Mucosa of gallbladder (tissue), 1 donor: ENCODE measurements around the gene CDK12. TPM values are rescaled to one million over a fixed set of nuclear protein-coding genes. Genes with fewer than 3 reads are reported as not detected.
A peak's percentile ranks its signal among the peaks of the same experiment; 100 is the strongest.
"Not testable (repeated sequence)": the region's sequence is repeated elsewhere in the genome, so short reads cannot be mapped to it uniquely, and the experiment has no call there.

Experiments
- DNase-seq: peaks from one replicate; pipeline ENCODE4 v3.0.0-alpha.2; 2020; ENCODE audit warnings: low spot score
- total RNA-seq: library from RNA; stranded (reverse); gene quantifications from one replicate; pipeline ENCODE4 v1.2.1, GENCODE V29; 2021
- donor health status: DM: no; HTN: no; CAD: no.

Gene CDK12
- total RNA-seq: 56.9 TPM

DNA sequence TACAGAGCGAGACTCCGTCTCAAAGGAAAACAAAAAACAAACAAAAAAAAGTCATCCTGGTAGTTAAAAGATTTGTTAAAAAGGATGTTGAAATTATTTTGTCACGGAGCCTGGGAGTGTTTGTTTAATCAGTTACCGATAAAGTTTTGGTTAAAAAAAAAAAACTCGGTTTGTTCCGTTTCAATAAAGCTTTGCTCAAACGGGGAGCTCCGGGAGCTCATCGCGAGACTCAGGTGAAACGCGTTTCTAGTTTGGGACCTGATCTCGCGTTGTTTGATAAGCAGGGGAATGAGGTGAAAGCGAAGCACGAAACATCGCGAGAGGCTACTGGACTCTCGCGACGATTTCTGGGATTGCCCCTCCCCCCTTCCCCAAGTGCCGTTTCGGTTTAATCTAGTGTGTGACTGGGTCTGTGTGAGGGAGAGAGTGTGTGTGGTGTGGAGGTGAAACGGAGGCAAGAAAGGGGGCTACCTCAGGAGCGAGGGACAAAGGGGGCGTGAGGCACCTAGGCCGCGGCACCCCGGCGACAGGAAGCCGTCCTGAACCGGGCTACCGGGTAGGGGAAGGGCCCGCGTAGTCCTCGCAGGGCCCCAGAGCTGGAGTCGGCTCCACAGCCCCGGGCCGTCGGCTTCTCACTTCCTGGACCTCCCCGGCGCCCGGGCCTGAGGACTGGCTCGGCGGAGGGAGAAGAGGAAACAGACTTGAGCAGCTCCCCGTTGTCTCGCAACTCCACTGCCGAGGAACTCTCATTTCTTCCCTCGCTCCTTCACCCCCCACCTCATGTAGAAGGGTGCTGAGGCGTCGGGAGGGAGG lies at the start of gene CDK12:
Gene CDK12, plus strand, starts transcription at position 374 of the 813 bp plus-strand sequence. CDS start 586 bp downstream, outside the sequence.
- peak; percentile 99 for DNase-seq

DNA sequence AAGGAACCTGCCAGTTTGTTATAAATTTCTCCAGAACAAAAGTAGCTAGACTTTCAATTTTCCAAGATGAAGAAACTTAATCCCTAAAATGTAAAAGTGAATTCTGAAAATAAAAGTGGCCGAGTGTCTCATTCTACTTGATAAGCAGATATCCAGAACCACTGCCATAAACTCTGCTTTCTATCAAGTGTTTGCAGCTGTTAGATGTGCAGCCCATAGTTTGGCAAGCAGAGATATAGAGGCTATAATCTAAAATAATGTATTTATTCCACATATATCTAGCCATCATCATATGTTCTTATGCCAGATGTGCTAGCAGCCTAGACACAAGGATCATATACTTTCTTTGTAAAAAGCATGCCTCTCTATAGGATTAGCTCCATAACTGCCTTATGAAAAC lies 45.1 kb upstream of the CDK12 start:
- DNase-seq: no peak

DNA sequence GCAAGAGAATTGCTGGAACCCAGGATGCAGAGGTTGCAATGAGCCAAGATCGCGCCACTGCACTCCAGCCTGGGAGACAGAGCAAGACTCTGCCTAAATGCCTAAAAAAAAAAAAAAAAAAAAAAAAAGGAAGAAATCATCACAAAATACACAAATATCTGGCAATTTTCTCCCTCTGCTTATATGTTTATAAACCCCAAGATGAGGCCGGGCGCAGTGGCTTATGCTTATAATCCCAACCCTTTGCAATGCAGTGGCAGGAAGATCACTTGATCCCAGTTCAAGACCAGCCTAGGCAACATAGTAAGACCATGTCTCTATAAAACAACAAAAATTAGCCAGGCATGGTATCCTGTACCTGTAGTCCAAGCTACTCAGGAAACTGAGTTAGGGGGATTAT lies 31.7 kb upstream of the CDK12 start:
- DNase-seq: no peak

DNA sequence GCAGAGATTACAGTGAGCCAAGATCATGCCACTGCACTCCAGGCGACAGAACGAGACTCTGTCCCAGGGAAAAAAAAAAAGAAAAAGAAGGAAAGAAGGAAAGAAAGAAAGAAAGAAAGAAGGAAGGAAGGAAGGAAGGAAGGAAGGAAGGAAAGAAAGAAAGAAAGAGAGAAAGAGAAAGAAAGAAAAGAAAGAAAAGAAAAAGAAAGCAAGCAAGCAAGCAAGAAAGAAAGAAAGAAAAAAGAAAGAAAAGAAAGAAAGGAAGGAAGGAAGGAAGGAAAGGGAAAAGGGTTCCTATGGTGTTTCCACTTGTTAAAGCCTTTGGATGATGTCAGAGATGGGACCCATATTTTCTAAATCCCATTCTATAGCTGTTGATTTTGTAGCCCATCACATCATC lies 21.4 kb upstream of the CDK12 start:
- not testable (repeated sequence) for DNase-seq

DNA sequence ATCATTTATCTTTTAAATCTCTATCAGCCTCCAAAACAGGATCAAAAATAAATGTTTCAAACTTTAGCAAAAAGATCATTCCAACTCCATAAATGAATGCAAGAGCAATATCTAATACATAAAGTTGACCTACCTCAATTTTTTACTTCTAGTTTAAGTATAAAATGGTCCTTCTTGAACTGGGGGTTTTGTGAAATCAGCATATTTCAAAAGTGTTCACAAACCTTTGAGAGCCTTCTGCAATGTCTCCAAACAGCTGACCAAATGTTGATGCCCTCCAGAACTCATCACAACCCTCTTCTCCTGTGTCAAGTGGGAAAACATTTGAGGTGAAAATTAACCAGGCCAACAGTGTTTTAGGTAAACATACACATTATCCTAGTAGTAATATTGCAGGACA lies 18.0 kb upstream of the CDK12 start:
- DNase-seq: no peak

DNA sequence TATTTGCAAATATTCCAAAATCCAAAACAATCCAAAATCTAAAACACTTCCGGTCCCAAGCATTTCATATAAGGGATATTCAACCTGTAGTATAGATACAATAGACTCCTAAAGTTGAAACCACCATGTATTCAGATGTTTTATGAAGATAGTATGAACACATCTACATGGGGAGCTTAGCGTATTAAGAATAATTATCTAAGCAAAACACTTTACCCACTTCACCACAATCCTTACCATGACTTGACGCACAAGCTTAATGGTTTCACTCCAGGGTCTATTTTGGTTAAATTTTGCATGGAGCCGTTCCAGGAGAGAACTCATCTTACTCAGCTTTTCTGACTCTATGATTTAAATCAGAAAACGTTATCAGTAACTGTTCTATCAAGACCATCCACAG lies 13.7 kb upstream of the CDK12 start:
- no peak for DNase-seq

DNA sequence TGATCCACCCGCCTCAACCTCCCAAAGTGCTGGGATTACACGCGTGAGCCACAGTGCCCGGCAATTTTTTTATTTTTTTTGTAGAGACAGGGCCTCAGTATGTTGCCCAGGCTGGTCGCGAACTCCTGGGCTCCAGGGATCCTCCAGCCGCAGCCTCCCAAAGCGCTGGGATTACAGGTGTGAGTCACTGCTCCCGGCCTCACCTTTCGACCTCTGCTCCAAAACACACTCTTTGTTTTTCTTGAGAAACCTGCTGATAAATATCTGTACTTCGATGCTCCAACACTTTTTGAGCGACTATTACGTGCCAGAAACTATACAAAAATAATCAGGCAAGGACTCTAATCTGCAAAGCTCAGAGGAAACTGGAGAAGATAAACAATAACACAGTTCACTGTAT lies 11.2 kb upstream of the CDK12 start:
- DNase-seq: no peak

DNA sequence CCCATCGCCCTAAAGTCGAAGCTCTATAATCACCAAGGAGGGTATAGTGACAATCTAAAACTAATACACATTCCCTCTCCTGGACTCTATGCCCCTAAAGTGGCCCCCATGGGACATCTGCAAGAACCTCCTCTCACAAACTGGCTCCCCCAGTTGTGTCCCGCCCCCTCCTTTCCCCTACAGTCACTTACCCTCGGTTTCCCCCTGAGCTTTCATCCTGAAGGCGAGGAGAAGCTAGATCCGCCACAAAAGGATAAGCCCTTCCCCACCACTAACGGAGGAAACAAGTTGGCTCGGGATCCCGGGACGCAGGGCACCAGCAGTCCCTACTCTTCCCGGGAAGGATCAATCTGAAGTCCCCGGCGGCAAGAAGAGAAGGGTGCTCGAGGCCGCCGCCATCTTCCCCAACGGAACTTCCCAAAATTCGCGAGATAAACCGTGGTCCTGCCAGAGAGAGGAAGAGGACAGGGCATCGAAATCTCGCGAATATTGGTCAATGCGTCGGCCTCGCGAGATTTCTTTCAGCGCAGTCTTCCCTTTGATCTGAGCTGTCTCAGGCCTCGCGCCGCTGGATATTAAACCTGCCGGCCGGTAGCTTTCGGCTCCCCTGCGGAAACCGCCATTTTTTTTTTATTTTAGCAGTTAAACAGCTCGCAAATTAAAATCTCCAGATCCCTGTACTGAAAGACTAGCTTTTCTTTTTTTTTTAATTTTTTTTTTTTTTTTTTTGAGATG lies 10.3 kb upstream of the CDK12 start, which contains the start of gene MED1:
Gene MED1, minus strand, starts transcription at position 417 of the 735 bp plus-strand sequence. Its CDS starts 201 bp downstream, at position 216.
- DNase-seq: peak; percentile 97

DNA sequence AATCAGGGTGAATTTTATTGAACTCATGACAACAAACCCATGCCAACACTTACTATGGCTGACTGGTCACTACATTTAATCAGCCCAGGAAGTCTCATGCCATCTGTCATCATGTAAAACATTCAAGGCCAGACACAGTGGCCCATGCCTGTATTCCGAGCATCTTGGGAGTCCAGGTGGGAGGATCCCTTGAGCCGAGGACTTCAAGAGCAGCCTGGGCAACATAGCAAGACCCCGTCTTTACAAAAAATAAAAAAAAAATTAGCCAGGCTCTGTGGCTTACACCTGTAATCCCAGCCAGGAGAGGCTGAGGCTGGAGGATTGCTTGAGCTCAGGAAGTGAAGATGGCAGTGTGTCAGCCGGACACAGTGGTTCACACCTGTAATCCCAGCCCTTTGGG lies 5.4 kb upstream of the CDK12 start:
- no peak for DNase-seq

DNA sequence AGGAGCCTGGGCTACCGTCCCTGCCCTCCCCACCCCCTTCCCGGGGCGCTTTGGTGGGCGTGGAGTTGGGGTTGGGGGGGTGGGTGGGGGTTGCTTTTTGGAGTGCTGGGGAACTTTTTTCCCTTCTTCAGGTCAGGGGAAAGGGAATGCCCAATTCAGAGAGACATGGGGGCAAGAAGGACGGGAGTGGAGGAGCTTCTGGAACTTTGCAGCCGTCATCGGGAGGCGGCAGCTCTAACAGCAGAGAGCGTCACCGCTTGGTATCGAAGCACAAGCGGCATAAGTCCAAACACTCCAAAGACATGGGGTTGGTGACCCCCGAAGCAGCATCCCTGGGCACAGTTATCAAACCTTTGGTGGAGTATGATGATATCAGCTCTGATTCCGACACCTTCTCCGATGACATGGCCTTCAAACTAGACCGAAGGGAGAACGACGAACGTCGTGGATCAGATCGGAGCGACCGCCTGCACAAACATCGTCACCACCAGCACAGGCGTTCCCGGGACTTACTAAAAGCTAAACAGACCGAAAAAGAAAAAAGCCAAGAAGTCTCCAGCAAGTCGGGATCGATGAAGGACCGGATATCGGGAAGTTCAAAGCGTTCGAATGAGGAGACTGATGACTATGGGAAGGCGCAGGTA lies 762 bp downstream of the CDK12 start:
- peak; percentile 11 for DNase-seq

DNA sequence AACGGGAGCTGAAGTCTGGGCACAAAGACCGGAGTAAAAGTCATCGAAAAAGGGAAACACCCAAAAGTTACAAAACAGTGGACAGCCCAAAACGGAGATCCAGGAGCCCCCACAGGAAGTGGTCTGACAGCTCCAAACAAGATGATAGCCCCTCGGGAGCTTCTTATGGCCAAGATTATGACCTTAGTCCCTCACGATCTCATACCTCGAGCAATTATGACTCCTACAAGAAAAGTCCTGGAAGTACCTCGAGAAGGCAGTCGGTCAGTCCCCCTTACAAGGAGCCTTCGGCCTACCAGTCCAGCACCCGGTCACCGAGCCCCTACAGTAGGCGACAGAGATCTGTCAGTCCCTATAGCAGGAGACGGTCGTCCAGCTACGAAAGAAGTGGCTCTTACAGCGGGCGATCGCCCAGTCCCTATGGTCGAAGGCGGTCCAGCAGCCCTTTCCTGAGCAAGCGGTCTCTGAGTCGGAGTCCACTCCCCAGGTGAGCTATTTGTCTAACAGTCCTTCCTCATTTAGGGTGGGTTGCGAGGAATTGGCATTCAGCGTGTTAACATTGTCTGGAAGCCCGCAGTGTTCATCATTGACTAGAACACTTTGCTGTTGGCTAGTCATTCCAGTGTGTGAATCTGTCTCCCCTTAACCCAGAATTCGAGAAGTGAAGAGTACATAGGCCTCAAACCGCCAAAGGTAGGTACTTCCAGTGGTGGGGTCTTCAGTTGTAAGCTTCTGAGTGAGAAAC lies 1.5 kb downstream of the CDK12 start:
- DNase-seq: no peak

DNA sequence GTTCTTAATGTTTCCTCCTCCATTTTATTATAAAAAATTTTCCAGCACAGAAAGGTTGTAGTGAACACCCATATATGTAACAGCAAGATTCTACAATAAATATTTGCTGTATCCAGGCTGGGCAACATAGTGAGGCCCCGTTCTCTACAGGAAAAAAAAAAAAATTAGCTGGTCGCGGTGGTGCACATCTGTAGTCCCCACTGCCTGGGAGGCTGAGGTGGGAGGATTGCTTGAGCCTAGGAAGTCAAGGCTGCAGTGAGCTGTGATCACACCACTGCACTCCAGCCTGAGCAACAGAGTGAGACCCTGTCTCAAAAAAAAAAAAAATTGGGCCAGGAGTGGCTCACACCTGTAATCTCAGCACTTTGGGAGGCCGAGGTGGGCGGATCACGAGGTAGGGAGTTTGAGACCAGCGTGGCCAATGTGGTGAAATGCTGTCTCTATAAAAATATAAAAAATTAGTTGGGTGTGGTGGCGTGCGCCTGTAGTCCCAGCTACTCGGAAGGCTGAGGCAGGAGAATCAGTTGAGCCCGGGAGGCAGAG lies 3.4 kb downstream of the CDK12 start:
- DNase-seq: not testable (repeated sequence)

DNA sequence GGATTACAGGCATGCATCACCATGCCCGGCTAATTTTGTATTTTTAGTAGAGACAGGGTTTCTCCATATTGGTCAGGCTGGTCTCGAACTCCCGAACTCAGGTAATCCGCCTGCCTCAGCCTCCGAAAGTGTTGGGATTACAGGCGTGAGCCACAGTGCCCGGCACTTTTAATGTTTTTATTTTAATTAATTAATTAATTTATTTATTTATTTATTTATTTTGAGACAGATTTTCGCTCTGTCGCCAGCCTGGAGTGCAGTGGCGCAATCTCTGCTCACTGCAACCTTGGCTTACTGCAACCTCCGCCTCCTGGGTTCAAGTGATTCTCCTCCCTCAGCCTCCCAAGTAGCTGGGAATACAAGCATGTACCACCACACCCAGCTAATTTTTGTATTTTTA lies 7.3 kb downstream of the CDK12 start:
- not testable (repeated sequence) for DNase-seq

DNA sequence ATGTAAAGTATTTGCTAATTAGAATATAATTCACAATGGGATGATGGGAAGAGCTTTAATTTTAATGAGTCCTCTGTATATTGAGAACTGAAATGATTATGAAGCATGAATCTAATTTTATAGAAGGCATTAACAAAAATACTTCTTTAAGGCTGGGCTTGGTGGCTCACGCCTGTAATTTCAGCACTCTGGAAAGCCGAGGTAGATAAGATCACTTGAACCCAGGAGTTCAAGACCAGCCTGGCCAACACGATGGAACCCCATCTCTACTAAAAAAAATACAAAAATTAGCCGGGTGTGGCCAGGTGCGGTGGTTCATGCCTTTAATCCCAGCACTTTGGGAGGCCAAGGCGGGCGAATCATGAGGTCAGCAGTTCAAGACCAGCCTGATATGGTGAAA lies 12.0 kb downstream of the CDK12 start:
- DNase-seq: no peak

DNA sequence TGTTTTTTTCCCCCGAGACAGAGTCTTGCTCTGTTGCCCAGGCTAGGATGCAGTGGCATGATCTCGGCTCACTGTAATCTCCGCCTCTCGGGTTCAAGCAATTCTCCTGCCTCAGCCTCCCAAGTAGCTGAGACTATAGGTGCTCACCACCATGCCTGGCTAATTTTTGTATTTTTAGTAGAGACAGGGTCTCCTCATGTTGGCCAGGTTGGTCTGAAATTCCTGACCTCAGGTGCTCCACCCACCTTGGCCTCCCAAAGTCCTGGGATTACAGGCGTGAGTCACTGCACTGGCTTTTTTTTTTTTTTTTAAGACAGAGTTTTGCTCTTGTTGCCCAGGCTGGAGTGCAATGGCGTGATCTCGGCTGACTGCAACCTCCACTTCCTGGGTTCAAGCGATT lies 18.3 kb downstream of the CDK12 start:
- not testable (repeated sequence) for DNase-seq

DNA sequence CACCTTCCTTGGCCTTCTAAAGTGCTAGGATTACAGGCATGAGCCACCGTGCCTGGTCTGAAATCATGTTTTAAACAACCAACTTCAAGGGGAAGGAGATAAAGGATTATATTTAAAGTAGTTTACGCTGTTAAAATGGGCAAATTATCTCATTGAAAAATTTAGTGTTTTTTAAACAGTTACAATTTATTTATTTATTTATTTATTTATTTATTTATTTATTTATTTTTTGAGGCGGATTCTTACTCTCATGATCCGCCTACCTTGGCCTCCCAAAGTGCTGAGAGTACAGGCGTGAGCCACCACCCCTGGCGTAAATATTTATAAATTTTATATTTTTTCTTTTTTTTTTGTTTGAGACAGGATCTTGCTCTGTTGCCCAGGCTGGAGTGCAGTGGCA lies 22.2 kb downstream of the CDK12 start:
- DNase-seq: no peak

DNA sequence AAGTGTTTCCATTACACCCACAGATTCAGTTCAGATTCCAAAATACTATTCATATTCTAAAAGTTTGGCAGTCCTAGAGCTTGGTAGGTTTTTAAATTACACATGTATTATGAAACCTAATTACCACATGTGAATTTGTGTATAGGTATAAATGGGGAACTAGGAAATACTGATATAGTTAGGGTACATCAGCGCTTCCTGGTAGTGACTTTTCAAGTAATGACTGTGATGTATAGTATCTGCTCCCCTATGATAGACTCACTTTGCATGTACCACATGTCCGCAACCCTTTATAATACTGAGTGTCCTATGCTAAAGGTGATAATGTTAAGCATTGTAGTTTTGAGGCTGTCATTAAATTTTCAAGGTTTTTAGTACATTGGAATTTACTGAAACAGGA lies 22.9 kb downstream of the CDK12 start:
- no peak for DNase-seq

DNA sequence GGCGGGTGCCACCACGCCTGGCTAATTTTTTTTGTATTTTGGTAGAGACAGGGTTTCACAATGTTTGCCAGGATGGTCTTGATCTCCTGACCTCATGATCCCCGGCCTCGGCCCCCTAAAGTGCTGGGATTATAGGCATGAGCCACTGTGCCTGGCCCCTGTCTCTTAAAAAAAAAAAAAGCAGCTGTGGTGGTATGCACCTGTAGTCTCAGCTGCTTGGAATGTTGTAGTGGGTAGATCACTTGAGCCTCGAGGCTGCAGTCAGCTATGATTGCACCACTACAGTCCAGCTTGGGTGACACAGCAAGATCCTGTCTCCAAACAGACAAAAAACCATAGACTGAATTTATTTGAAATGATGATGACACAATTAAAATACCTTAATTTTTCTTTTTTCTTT lies 24.3 kb downstream of the CDK12 start:
- DNase-seq: no peak

DNA sequence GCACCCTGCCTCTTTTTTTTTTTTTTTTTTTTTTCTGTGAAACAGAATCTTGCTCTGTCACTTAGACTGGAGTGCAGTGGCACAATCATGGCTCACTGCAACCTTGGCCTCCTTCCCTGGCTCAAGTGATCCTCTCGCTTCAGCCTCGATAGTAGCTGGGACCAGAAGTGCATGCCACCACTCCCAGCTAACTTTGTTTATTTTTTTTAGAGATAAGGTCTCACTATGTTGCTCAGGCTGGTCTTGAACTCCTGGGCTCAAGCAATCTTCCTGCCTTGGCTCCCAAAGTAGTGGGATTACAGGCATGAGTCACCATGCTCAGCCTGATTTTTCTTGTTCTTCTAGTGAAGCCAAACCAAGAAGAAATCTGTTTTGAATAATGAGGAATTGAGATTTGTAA lies 25.0 kb downstream of the CDK12 start:
- DNase-seq: no peak

DNA sequence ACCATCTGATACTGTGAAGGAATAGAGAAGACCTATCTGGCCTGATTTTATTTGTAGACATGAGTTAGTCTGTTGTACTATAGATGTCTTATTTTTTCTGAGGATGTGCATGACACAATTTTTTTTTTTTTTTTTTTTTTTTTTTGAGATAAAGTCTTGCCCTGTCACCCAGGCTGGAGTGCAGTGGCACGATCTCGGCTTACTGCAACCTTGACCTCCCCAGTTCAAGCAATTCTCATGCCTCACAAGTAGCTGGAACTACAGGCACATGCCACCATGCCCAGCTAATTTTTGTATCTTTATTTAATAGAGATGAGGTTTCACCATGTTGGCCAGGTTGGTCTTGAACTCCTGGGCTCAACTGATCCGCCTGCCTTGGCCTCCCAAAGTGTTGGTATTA lies 26.2 kb downstream of the CDK12 start:
- DNase-seq: not testable (repeated sequence)

DNA sequence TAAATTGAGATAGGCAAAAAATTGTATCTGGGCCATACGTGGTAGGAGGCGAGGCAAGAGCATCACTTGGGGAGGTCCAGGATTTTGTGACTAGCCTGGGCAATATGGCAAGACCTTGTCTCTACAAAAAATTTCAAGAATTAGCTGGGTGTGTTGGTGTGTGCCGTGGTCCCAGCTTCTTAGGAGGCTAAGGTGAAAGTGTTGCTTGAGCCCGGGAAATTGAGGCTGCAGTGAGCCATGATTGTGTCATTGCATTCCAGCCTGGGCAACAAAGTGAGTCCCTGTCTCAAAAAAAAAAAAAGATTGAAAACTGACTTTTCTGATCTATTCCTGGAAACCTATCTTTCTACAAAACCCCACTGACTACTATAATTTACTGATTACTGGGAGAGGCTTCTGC lies 26.7 kb downstream of the CDK12 start:
- no peak for DNase-seq

DNA sequence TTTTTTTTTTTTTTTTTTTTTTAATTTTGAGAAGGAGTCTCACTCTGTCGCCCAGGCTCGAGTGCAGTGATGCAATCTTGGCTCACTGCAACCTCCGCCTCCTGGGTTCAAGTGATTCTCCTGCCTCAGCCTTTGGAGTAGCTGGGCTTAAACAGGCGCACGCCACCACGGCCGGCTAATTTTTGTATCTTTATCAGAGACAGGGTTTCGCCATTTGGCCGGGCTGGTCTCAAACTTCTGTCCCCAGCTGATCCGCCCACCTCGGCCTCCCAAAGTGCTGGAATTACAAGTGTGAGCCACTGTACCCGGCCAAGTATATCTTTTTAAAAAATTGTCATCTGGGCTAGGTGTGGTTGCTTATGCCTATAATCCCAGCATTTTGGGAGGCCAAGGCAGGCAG lies 35.6 kb downstream of the CDK12 start:
- not testable (repeated sequence) for DNase-seq
